Activated naive CD4-positive, alpha-beta T cell (primary cell): ENCODE results near the gene KIAA0232.
A peak's percentile ranks its signal among the peaks of the same experiment; 100 is the strongest.

Source experiments
- DNase-seq, 4 experiments: peaks; one replicate each; lab custom pipeline; 2025; lab: John Stamatoyannopoulos, UW

The KIAA0232 gene

GRCh38 chr4:6917461-6918271 lies 135.1 kb downstream of the KIAA0232 start:
- DNase-seq, result peak in 1 of 4 experiments; percentile 16

DNA sequence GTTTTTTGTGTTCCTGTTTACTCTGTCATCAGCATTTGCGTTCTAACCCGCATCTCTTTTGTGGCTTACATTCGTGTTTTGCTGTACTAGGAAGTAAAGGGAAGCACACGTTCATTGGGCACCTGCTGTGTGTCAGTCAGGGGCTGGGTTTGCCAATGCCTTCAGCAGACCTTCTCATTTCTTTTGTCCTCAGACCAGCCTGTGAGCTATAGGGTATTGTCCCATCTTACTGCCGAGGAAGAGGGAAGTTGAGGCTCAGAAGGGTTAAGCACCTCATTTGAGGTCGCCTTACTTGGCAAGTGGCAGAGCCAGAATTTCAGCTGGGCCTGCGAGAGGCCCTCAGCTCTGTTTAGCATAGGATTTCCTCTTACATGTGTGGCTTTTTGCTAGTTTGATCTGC lies 135.8 kb downstream of the KIAA0232 start:
- no peak for DNase-seq

DNA sequence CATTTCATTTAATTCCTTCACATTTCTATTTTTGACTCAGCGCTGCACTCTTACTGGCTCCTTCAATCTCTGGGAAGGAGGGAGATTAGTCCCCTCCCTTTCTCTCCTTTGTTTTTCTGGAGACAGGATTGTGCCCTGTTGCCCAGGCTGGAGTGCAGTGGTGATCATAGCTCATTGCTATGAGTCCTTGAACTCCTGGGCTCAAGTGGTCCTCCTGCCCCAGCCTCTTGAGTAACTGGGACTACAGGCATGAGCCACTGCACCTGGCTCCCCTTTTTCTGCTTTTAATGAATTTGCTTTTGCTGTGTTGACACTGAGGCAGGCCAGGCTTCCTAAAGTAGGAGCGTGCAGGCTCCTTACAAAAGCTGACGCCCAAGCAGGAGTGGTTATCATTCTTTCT lies 137.6 kb downstream of the KIAA0232 start:
- no peak for DNase-seq

GRCh38 chr4:6923507-6923906 lies 141.0 kb downstream of the KIAA0232 start:
- no peak for DNase-seq

GRCh38 chr4:6924361-6924779 lies 141.8 kb downstream of the KIAA0232 start:
- DNase-seq, result no peak

- no peak for DNase-seq
Measured at GRCh38 chr4:6925357-6925836, 142.9 kb downstream of the KIAA0232 start.

DNA sequence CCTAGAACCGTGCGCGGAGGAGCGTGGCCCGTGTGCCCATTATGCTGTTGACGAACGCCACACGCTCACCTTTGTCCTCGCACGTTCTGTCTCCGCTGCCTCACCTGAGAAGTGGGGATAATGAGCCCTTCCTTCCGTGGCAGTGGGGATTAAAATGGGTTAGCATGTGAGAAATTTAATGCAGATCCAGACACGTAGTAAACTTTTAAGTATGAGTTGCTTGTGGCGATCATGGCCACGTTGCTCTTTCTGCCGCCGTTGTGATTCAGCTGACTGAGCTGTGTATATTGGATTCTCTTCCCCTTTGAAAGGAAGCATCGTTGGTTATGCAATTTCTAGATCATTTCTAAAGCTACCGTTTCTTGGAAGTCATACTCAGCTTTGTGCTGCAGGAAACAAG lies 143.6 kb downstream of the KIAA0232 start:
- no peak for DNase-seq

DNA sequence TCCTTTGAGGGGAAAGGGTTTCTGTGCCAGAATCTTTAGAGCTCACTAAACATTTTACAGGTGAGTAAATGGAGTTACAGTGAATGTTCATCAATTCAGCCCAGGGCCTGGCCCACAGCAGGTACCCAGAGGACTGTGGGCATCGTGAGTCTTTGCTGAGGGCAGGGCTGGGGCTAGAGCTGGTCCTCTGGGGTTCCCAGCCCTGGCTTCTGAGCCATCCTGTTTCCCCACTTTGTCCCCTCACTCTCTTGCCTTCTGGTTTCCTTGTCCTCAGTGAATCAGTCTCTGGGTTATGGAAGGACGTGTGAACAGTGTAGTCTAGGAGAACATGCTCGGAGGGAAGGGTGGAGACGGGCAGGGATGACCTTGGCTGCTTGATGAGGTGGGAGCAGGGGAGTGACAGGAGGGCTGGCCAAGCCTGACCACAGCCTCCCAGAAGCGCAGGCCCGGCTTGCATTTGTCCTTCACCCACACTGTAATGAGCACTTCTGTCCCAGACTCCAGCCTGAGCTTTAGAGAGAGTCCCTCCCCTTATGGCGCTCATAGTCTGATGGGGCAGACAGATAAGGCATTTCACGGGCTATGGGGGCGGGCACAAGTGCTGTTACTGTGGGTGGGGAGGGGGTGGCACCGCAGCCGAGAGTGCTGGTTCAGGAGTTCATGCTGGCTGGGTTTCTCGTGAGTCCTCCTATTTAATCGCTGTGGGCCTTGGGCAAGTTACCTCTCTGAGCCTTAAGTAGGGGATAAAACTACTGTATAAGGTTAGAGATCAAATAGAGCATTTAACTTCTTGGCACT lies 144.4 kb downstream of the KIAA0232 start:
- peak in 2 of 4 experiments; percentile 23 to 47 for DNase-seq

DNA sequence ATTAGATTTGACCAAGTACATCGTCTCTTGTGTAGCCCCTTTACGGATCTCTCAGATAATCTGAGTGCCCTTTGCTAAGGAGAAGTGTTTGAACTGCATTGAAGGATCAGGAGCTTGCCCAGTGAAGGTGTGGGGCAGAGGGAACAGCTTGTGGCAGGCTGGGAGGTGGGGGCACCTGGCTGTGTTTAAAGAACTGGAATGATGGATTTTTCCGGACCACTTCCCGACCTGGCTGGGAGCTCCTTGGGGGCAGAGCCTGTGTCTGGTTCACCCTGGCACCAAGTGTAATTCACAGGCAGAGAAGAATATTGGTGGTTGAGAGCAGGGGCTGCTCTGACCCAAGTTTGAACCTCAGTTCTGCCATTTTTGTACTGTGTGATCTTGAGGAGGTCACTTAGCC lies 145.6 kb downstream of the KIAA0232 start:
- DNase-seq, result no peak

DNA sequence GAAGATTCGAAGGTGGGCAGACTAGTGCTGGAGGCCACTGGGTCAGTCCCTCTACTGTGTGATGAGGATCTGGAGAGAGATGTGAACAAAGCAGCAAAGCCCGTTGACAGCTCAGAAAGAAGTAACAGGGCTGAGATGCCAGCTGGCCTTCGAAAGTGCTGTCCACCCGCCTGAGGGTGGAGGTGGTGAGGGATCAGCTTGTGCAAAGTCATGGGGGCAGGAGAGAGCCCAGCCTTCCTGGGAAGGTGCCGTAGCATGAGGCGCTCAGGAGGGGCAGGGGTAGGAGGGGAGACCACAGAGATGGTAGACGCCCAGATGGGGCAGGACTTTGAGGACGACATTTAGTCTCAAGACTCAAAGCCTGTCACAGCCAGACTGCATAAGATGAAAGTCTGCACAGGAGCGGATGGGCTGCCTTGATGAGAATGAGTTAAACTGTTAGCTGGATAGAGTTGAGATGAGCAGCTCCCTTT lies 146.8 kb downstream of the KIAA0232 start:
- no peak for DNase-seq

- no peak for DNase-seq
Measured at GRCh38 chr4:6929812-6930464, 147.4 kb downstream of the KIAA0232 start.

DNA sequence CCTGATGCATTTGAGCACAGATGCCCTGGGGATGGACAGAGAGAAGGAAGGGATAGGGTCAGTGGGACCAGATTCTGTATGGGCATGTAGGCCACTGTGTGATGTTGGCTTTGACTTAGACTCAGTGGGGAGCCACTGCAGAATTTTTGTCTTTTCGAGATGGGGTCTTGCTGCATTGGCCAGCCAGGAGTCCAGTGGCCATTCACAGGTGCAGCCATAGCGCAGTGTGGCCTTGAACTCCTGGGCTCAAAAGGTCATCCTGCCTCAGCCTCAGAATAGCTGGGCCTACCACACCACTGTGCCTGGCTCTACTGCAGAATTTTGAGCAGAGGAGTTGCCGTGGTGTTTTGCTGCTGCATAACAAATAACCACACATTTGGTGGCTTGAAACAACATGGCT lies 149.9 kb downstream of the KIAA0232 start:
- DNase-seq, result no peak

GRCh38 chr4:6932918-6933317 lies 150.4 kb downstream of the KIAA0232 start:
- no peak for DNase-seq
